HCT116 (cell line): ENCODE results near the gene RSAD1. TPM values are rescaled to one million over a fixed set of nuclear protein-coding genes. Genes with fewer than 3 reads are reported as not detected.

Experiments
- ATAC-seq: fragments of 200-7000 bp; cut with Tn5 transposase; 2 replicates; pipeline ENCODE4 v1.9.1; 2020; ENCODE audit warnings: mild to moderate bottlenecking, moderate library complexity
- BruUV-seq: library from RNA; stranded (reverse); fragments of 400-500 nt; replicated peaks from 2 replicates; lab custom pipeline; 2021; lab: Mats Ljungman, UMichigan
- CTCF ChIA-PET: fragments of 300-600 bp; sonication (Branson Sonifier 250); formaldehyde crosslinking; loops from one replicate; lab custom pipeline; 2021; ENCODE audit warnings: antibody characterized with exemption; lab: Charles Lee
- POLR2A ChIA-PET: fragments of 300-600, 350-600 bp; sonication (Branson Sonifier 250); formaldehyde crosslinking; loops from one replicate; lab custom pipeline; 2021; ENCODE audit warnings: antibody characterized with exemption; lab: Charles Lee
- RAD21 ChIA-PET, 2 experiments: fragments of 300-600 bp; sonication (Branson Sonifier 250); formaldehyde crosslinking; loops; one replicate each; lab custom pipeline; 2023; ENCODE audit warnings: low total read pairs in 2 of 2; ENCODE audit not compliant: uncharacterized antibody in 2 of 2, unreplicated experiment in 2 of 2, low non-redundant PET in 1 of 2; lab: Charles Lee
- DNase-seq: peaks from one replicate; pipeline ENCODE4 v3.0.0-alpha.2; 2010; ENCODE audit warnings: low read depth, low spot score
- H2AFZ ChIP-seq: fragments of 200-600 bp; shearing (Covaris generic), sonication (generic); 2 replicates; pipeline ENCODE4 v1.6.1; 2017; ENCODE audit warnings: low read depth, mixed run types, mixed read lengths, antibody characterized with exemption, low read length; ENCODE audit not compliant: poor library complexity, severe bottlenecking
- H3K27ac ChIP-seq: 2 replicates; pipeline ENCODE4 v1.5.1; 2012; ENCODE audit warnings: low read depth, low read length
- H3K27me3 ChIP-seq: fragments of 200-600 bp; sonication (generic); 2 replicates; pipeline ENCODE4 v1.6.1; 2016; ENCODE audit warnings: mixed run types, low read length, mixed read lengths; ENCODE audit not compliant: insufficient read depth
- H3K36me3 ChIP-seq, 2 experiments: fragments of 200-500 bp in 1 of 2; fragments of 200-600 bp in 1 of 2; sonication (Bioruptor generic) in 1 of 2; sonication (generic) in 1 of 2; 2 replicates each; pipeline versions ENCODE4 v1.5.1 to v1.6.1; 2014 to 2016; ENCODE audit warnings: low read length in 2 of 2, inconsistent platforms in 1 of 2, mixed read lengths in 1 of 2, mixed run types in 1 of 2; ENCODE audit not compliant: insufficient read depth in 2 of 2, control insufficient read depth in 1 of 2
- H3K4me1 ChIP-seq, 2 experiments: fragments of 200-600 bp in 1 of 2; sonication (generic) in 1 of 2; 2 replicates each; pipeline versions ENCODE4 v1.5.1 to v1.6.1; 2012 to 2017; ENCODE audit warnings: low read length in 2 of 2, inconsistent platforms in 1 of 2, mild to moderate bottlenecking in 1 of 2, mixed read lengths in 1 of 2, mixed run types in 1 of 2, moderate library complexity in 1 of 2; ENCODE audit not compliant: insufficient read depth in 2 of 2, control insufficient read depth in 1 of 2
- H3K4me2 ChIP-seq: fragments of 200-600 bp; sonication (generic); 2 replicates; pipeline ENCODE4 v1.6.1; 2017; ENCODE audit warnings: mixed run types, low read length, mixed read lengths
- H3K4me3 ChIP-seq, 2 experiments: fragments of 200-600 bp in 1 of 2; sonication (generic) in 1 of 2; replicated peaks in 1 of 2; 2 replicates each; pipeline ENCODE4 v1.5.1; 2011 to 2016; ENCODE audit warnings: low read length in 2 of 2, control low read depth in 1 of 2, low read depth in 1 of 2, mild to moderate bottlenecking in 1 of 2, mixed read lengths in 1 of 2, mixed run types in 1 of 2
- H3K79me2 ChIP-seq: fragments of 200-600 bp; sonication (generic); 2 replicates; pipeline ENCODE4 v1.6.1; 2017; ENCODE audit warnings: mild to moderate bottlenecking, mixed run types, low read length, moderate library complexity, mixed read lengths; ENCODE audit not compliant: insufficient read depth
- H3K9ac ChIP-seq: fragments of 200-600 bp; sonication (generic); 2 replicates; pipeline ENCODE4 v1.6.1; 2016; ENCODE audit warnings: low read length, mixed read lengths
- H3K9me2 ChIP-seq: fragments of 200-600 bp; sonication (generic), shearing (Covaris generic); 2 replicates; pipeline ENCODE4 v1.6.1; 2017; ENCODE audit warnings: mixed run types, mild to moderate bottlenecking, moderate library complexity; ENCODE audit not compliant: insufficient read depth
- H3K9me3 ChIP-seq, 2 experiments: fragments of 200-500 bp in 1 of 2; fragments of 200-600 bp in 1 of 2; sonication (Bioruptor generic) in 1 of 2; sonication (generic) in 1 of 2; 2 replicates each; pipeline ENCODE4 v1.6.1; 2014 to 2017; ENCODE audit warnings: low read length in 2 of 2, mixed read lengths in 2 of 2, inconsistent platforms in 1 of 2, low read depth in 1 of 2, mild to moderate bottlenecking in 1 of 2, mixed run types in 1 of 2, moderate library complexity in 1 of 2; ENCODE audit not compliant: control insufficient read depth in 1 of 2, insufficient read depth in 1 of 2
- H4K20me1 ChIP-seq: fragments of 200-600 bp; sonication (generic), shearing (Covaris generic); 2 replicates; pipeline ENCODE4 v1.6.1; 2017; ENCODE audit warnings: mixed run types, mild to moderate bottlenecking, moderate library complexity; ENCODE audit not compliant: insufficient read depth
- CBX3 ChIP-seq: IDR thresholded peaks from 2 replicates; pipeline ENCODE4 v1.6.1; 2012; ENCODE audit warnings: low read depth
- ELF1 ChIP-seq: IDR thresholded peaks from 2 replicates; pipeline ENCODE4 v1.6.1; 2012; ENCODE audit warnings: low read depth, borderline replicate concordance
- EZH2phosphoT487 ChIP-seq: fragments of 200-600 bp; IDR thresholded peaks from 2 replicates; pipeline ENCODE4 v1.6.1; 2018; ENCODE audit warnings: antibody characterized with exemption, borderline replicate concordance
- POLR2A ChIP-seq: IDR thresholded peaks from 2 replicates; pipeline ENCODE4 v1.7.0; 2011; ENCODE audit warnings: borderline replicate concordance; ENCODE audit not compliant: insufficient read depth, insufficient read length; ENCODE audit errors: extremely low read depth
- POLR2AphosphoS5 ChIP-seq: IDR thresholded peaks from 2 replicates; pipeline ENCODE4 v1.6.1; 2011; ENCODE audit warnings: mild to moderate bottlenecking, low read depth, low read length, moderate library complexity
- SIN3A ChIP-seq: IDR thresholded peaks from 2 replicates; pipeline ENCODE4 v1.6.1; 2012; ENCODE audit warnings: low read depth
- intact Hi-C: fragments of 100-400 bp; cut with micrococcal nuclease; formaldehyde crosslinking; loops from 2 replicates; pipeline ENCODE4 v1.10.0; 2022
- total RNA-seq: library from RNA; stranded (reverse); gene quantifications from one replicate; pipeline ENCODE4 v1.2.1, GENCODE V29; 2021; ENCODE audit not compliant: unreplicated experiment

RSAD1 gene
- total RNA-seq, 1 experiment from 2014 or later, result 82.7 TPM

DNA sequence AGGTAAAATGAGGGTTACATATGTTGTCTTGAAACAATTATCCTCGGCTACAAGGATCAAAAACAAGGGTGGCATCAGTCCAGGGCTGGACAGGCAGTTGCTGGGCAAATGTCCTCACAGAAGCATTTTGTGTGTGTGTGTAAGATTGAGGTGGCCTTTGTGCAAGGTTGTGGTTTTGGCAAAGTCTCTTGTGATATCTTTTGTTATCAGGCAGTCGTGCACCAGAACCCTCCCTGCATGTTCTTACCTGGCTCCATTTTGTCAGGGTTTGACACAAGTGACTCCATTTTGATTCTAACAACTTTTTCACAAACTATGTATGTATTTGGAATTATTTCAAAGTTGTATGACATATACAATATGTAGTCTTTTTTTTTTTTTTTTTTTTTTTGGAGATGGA lies 30.0 kb upstream of the RSAD1 start:
- BruUV-seq, result no TSS peak
- ChIA-PET RAD21 (no interaction called here), CTCF (no interaction called here), POLR2A (no interaction called here)
- Histone ChIP-seq H3K27ac (no peak overlapping the region), H4K20me1 (no peaks in the 10 kb centered on the region), H3K79me2 (no peaks in the 10 kb centered on the region), H3K9ac (no peak overlapping the region), H3K4me1 (peaks cover 8 to 19% of the 10 kb centered on the region in 2 experiments; a peak in 3 of 4 replicates), H3K9me2 (no peaks in the 10 kb centered on the region), H3K9me3 (no peaks in the 10 kb centered on the region), H3K27me3 (no peaks in the 10 kb centered on the region), H3K36me3 (no peaks in the 10 kb centered on the region), H3K4me3 (no peak overlapping the region), H2AFZ (no peak overlapping the region), H3K4me2 (no peak overlapping the region)
- intact Hi-C loops, result no loop called here
- TF ChIP-seq SIN3A (no peak), EZH2phosphoT487 (no peak), ELF1 (no peak), CBX3 (no peak), POLR2A (no peak)
- ATAC-seq (no peak), DNase-seq (no peak)

DNA sequence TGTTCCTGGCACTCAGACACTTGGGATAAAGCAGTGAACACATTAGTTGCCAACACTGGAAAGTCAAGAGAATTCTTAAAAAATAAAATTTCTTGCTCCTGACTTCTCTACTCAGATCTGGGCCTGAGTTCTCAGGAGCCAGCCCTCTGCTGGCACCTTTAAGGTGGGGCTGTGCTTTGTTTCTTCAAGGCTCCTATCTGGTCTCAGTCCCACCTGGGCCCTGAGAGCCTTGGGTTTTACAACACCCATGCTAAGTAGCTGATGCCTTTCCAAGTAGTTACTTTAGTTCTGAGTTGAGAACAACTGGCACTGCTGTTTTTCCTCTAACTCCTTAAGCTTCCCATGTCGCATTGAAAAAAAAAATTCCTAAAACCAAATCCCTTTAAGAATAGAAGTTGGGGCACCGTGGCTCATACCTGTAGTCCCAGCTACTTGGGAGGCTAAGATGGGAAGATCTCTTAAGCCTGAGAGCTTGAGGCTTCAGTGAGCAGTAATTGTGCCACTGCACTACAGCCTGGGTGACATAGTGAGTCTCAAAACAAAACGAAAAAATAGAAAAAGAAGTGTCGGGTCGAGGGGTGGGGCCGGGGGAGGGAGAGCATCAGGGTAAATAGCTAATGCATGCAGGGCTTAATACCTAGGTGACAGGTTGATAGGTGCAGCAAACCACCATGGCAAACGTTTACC lies 26.6 kb upstream of the RSAD1 start:
- RAD21 ChIA-PET, result no interaction called here
- no peak; the same call in 1 of the 2 replicates for ATAC-seq
- no peak overlapping the region for H3K9ac ChIP-seq
- no peak overlapping the region for H3K4me3 ChIP-seq
- no peaks in the 10 kb centered on the region for H3K9me2 ChIP-seq
- intact Hi-C loops, result no loop called here
- H3K27ac ChIP-seq, result no peak overlapping the region
- no peaks in the 10 kb centered on the region for H3K36me3 ChIP-seq
- H3K4me1 ChIP-seq, result peaks cover 16 to 34% of the 10 kb centered on the region in 2 experiments
- H3K79me2 ChIP-seq, result no peaks in the 10 kb centered on the region
- BruUV-seq, result no TSS peak
- H3K4me2 ChIP-seq, result no peak overlapping the region
- CTCF ChIA-PET, result interaction anchor here (2.4 kb wide), 1 partner anchor 55 kb away, joined by 7 read pairs; the partner anchor contains the start of gene LRRC59
- no peak for TF ChIP-seq POLR2AphosphoS5
- TF ChIP-seq, all 23 proteins: peak for 0
- Histone ChIP-seq H3K9me3 (no peaks in the 10 kb centered on the region), H3K27me3 (no peaks in the 10 kb centered on the region), H2AFZ (no peak overlapping the region), H4K20me1 (no peaks in the 10 kb centered on the region)
- no peak for DNase-seq
- POLR2A ChIA-PET, result no interaction called here
